Activated T-helper 2 cell treated with anti-CD3 and anti-CD28 coated beads, Interferon-gamma antibody, Interleukin-2, Interleukin-4, amounts not matched to agents 10 μg/mL and 5 μg/mL and 100 μg/mL, durations not matched to agents 14 hours and 24 hours and 36 hours (primary cell): ENCODE data around the gene EID2. TPM values are rescaled to one million over a fixed set of nuclear protein-coding genes. Genes with fewer than 3 reads are reported as not detected.

ENCODE experiments used
- DNase-seq: peaks from one replicate; pipeline ENCODE4 v3.0.0; 2021; ENCODE audit warnings: low spot score
- H3K27ac Mint-ChIP-seq: one replicate; pipeline ENCODE4 v1.8.0; 2021; ENCODE audit warnings: mixed read lengths
- H3K27me3 Mint-ChIP-seq: one replicate; pipeline ENCODE4 v1.8.0; 2021; ENCODE audit warnings: low read depth, mixed read lengths
- H3K36me3 Mint-ChIP-seq: one replicate; pipeline ENCODE4 v1.8.0; 2021; ENCODE audit warnings: low read depth, mixed read lengths
- H3K4me1 Mint-ChIP-seq: one replicate; pipeline ENCODE4 v1.8.0; 2021; ENCODE audit warnings: low read depth, mixed read lengths
- H3K4me3 Mint-ChIP-seq: one replicate; pipeline ENCODE4 v1.8.0; 2021; ENCODE audit warnings: low read depth, mild to moderate bottlenecking, moderate library complexity, mixed read lengths
- H3K9me3 Mint-ChIP-seq: one replicate; pipeline ENCODE4 v1.8.0; 2021; ENCODE audit warnings: mixed read lengths
- intact Hi-C: fragments of 100-400 bp; cut with micrococcal nuclease; formaldehyde crosslinking; loops from one replicate; pipeline ENCODE4 v1.15.1; 2023
- total RNA-seq: library from RNA; stranded (reverse); gene quantifications from 2 replicates; pipeline ENCODE4 v1.2.3, GENCODE V29; 2022

The EID2 gene
- total RNA-seq, 1 donor from 2014 or later, result 17.2 TPM

DNA sequence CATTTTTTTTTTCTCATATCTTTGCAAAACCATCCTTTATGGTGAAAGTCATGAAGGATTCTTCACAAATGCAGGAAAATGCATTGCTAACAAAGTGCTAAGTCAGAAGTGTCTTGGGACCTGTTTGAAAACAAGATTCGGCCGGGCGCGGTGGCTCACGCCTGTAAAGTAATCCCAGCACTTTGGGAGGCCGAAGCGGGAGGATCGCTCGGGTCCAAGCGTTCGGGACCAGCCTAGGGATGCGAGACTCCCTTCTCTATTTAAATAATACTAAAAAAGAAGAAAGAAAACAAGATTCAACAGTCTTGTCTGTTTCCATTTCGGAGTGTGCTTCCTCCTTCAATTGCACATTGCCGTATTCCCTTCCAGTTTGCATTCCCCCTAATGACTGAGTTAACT, 8.1 kb downstream of the EID2 start:
- Mint-ChIP-seq H3K36me3 (peaks cover 10% of the 10 kb centered on the region), H3K27me3 (no peaks in the 10 kb centered on the region), H3K27ac (peak overlapping the region; percentile 55), H3K4me1 (peaks cover 12% of the 10 kb centered on the region), H3K4me3 (peak overlapping the region; percentile 93), H3K9me3 (no peaks in the 10 kb centered on the region)
- no peak for DNase-seq
- intact Hi-C loops, result loop anchor here (1.0 to 10.0 kb wide), 5 partner anchors 35 to 407 kb away; partner anchors contain the start of genes DLL3, PAK4 and TIMM50

DNA sequence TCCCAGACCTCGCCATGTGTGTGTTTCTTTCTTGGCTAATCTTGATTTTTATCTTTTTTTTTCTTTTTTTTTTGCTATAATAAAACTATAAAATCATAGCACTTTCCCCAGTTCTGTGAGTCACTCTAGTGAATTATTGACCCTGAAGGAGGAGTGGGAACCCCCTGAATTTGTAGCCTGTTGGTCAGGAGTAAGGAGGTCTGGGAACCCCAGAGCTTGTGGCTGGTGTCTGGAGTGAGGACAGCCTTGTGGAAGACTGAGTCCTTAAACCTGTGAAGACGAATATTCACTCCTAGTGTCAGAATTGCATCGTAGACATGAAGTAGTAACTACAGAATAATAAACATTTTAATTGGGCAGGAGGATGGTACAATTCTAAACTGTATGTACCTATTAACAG, 14.8 kb downstream of the EID2 start:
- intact Hi-C loops, result no loop called here
- peaks cover 3% of the 10 kb centered on the region for H3K4me1 Mint-ChIP-seq
- H3K27me3 Mint-ChIP-seq, result no peaks in the 10 kb centered on the region
- no peaks in the 10 kb centered on the region for H3K9me3 Mint-ChIP-seq
- H3K4me3 Mint-ChIP-seq, result no peak overlapping the region
- no peak overlapping the region for H3K27ac Mint-ChIP-seq
- no peak for DNase-seq
- H3K36me3 Mint-ChIP-seq, result peaks cover 5% of the 10 kb centered on the region

DNA sequence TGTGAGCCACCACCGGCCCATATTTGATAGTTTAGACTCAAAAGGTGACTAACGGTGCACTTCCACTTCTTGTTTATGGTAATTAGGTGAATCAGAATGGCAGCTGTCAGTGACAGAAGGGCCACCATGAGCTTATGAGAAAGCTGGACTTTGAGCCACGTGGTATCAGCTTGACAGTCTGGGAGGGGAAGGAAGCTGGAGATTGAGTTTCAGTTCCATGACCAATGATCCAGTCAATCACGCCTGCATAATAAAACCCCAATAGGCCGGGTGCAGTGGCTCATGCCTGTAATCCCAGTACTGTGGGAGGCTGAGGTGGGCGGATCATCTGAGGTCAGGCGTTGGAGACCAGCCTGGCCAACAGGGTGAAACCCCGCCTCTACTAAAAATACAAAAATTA, 15.5 kb downstream of the EID2 start:
- Mint-ChIP-seq H3K4me3 (no peak overlapping the region), H3K27me3 (no peaks in the 10 kb centered on the region), H3K4me1 (peaks cover 3% of the 10 kb centered on the region), H3K36me3 (peaks cover 5% of the 10 kb centered on the region), H3K9me3 (no peaks in the 10 kb centered on the region), H3K27ac (no peak overlapping the region)
- intact Hi-C loops, result no loop called here
- no peak for DNase-seq

DNA sequence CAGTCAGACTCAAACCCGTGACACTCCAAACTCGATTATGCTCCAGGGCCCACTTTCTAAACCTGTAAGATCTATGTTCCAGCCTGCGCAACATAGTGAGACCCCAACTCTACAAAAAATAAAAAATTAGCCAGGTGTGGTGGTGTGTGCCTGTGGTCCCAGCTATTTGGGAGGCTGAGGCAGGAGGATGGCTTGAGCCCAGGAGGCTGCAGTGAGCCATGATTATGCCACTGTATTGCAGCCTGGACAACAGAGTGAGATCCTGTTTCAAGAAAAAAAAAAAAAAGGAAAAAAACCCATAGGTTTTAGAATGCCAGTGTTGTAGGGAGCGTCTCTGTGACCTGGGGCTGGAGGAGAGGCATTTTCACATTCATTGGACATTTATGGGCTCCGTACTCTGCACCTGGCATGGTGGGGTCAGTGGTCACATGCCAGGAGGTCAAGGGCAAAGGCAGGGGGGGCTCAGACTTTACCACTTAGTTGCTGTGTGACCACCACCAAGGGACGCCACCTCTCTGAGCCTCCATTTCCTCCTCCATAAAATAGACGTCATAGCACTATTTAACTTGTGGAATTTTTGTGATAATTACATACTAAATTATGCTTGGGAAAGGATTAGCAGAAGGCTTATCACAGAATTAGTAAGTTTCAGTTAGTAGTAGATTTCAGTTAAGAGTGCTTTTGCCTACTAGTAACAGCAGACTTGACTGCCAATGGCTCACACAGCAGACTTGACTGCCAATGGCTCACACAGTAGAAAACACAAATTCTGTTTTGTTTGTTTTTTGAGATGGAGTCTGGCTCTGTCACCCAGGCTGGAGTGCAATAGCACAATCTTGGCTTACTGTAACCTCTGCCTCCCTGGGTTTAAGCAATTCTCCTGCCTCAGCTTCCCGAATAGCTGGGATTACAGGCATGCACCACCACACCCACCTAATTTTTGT, 19.1 kb downstream of the EID2 start:
- H3K27me3 Mint-ChIP-seq, result peaks cover 20% of the 10 kb centered on the region
- H3K4me1 Mint-ChIP-seq, result peaks cover 5% of the 10 kb centered on the region
- no peak overlapping the region for H3K27ac Mint-ChIP-seq
- DNase-seq, result no peak
- intact Hi-C loops, result no loop called here
- H3K36me3 Mint-ChIP-seq, result no peaks in the 10 kb centered on the region
- H3K9me3 Mint-ChIP-seq, result no peaks in the 10 kb centered on the region
- H3K4me3 Mint-ChIP-seq, result no peak overlapping the region

DNA sequence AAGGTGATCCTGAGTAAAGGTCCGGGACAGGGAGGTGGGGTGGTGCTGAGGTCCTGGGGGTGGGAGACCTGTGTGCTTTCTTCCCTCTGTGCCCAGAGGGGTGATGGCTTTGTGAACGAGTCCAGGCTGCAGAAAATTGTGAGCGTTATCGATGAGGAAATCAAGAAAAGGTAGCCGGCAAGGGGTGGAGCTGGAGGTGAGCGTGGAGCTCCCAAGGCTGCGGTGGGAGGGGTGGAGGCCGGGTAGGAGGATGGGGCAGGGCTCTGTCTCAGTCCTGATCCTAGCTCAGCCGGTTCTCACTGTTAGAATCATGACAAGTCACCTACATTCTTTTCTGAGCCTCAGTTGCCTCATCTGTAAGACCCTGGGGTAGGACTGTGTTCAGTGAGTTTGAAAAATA, 21.0 kb downstream of the EID2 start:
- Mint-ChIP-seq H3K27me3 (peaks cover 30% of the 10 kb centered on the region), H3K4me1 (peaks cover 8% of the 10 kb centered on the region), H3K9me3 (no peaks in the 10 kb centered on the region), H3K27ac (no peak overlapping the region), H3K4me3 (no peak overlapping the region), H3K36me3 (no peaks in the 10 kb centered on the region)
- intact Hi-C loops, result no loop called here
- no peak for DNase-seq

DNA sequence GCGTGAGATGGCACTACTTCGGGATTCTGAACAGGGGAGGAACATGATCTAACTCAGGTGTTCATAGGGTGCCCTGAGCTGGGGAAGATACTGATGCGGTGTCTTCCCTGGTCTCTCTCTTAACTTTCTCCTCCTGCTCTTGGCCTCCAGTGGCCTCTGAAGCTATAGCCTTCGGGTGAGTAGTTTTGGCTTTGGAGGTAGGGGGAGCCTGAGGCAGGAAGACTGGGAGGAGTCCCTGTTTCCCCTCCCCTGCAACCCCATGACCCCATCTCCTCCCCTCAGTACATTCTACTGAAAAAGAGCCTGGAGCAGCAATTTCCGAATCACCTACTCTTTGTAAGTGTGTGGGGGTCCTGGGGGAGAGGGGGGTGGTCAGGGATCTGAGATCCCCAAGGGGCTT, 21.5 kb downstream of the EID2 start:
- H3K36me3 Mint-ChIP-seq, result no peaks in the 10 kb centered on the region
- H3K27me3 Mint-ChIP-seq, result peaks cover 35% of the 10 kb centered on the region
- H3K9me3 Mint-ChIP-seq, result no peaks in the 10 kb centered on the region
- no peak for DNase-seq
- intact Hi-C loops, result no loop called here
- peaks cover 8% of the 10 kb centered on the region for H3K4me1 Mint-ChIP-seq
- H3K27ac Mint-ChIP-seq, result no peak overlapping the region
- no peak overlapping the region for H3K4me3 Mint-ChIP-seq

DNA sequence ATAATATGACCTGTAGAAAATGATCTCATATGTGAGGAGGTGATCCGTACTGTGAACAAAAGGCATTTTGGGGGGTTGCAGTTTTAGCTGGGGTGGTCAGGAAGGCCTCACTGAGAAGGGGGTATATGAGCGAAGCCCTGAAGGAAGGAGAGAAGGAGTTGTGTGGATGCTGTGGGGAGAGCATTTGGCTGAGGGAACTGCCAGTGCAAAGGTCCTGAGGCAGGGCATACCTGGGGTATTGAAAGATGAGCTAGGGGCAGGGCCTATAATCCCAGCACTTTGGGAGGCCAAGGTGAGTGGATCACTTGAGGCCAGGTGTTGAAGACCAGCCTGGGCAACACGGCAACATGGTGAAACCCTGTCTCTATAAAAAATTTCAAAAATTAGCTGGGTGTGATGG, 22.5 kb downstream of the EID2 start:
- Mint-ChIP-seq H3K9me3 (no peaks in the 10 kb centered on the region), H3K36me3 (no peaks in the 10 kb centered on the region), H3K27me3 (peaks cover 41% of the 10 kb centered on the region), H3K4me1 (peaks cover 8% of the 10 kb centered on the region), H3K27ac (no peak overlapping the region), H3K4me3 (no peak overlapping the region)
- DNase-seq, result no peak
- intact Hi-C loops, result no loop called here

DNA sequence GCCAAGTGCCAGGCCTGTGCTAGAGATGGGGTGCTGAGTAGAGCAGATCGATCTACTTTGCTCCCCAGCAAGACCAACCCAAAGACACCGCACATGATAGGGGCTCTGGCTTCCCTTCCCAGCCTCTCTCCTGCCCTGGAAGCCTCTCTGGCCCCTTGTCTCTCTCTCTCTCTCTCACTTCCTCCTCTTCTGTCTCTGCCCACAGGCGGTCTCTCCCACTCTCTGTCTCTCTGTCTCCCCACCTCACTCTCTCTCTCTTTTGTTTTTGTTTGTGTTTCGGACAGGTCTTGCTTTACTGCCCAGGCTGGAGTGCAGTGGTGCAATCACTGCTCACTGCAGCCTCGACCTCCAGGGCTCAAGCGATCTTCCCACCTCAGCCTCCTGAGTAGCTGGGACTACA, 23.7 kb downstream of the EID2 start:
- peaks cover 43% of the 10 kb centered on the region for H3K27me3 Mint-ChIP-seq
- no peaks in the 10 kb centered on the region for H3K9me3 Mint-ChIP-seq
- peak overlapping the region; percentile 14 for H3K4me3 Mint-ChIP-seq
- peaks cover 8% of the 10 kb centered on the region for H3K4me1 Mint-ChIP-seq
- intact Hi-C loops, result no loop called here
- no peak for DNase-seq
- no peaks in the 10 kb centered on the region for H3K36me3 Mint-ChIP-seq
- H3K27ac Mint-ChIP-seq, result no peak overlapping the region

DNA sequence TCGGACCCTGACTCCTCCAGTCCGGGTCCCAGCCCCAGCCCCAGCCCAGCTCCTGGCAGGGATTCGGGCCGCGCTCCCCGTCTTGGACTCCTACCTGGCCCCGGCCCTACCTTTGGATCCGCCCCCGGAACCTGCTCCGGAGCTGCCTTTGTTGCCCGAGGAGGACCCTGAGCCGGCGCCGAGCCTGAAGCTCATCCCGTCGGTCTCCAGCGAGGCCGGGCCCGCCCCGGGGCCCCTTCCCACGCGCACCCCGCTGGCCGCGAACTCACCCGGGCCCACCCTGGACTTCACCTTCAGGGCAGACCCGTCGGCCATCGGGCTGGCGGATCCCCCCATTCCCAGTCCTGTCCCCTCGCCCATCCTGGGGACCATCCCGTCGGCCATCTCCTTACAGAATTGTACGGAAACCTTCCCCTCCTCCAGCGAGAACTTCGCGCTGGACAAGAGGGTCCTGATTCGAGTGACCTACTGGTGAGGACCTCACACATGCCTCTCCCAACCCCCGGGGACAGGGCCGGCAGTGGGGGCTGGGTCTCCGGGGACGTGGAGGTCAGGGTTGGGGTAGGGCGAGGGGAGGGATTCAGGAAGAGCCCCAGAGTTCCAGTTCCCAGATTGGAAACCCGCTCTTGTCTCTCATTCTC, 24.3 kb downstream of the EID2 start:
- peaks cover 43% of the 10 kb centered on the region for H3K27me3 Mint-ChIP-seq
- H3K4me1 Mint-ChIP-seq, result peaks cover 8% of the 10 kb centered on the region
- H3K9me3 Mint-ChIP-seq, result no peaks in the 10 kb centered on the region
- intact Hi-C loops, result no loop called here
- H3K36me3 Mint-ChIP-seq, result no peaks in the 10 kb centered on the region
- H3K4me3 Mint-ChIP-seq, result peak overlapping the region; percentile 14
- no peak overlapping the region for H3K27ac Mint-ChIP-seq
- no peak for DNase-seq

DNA sequence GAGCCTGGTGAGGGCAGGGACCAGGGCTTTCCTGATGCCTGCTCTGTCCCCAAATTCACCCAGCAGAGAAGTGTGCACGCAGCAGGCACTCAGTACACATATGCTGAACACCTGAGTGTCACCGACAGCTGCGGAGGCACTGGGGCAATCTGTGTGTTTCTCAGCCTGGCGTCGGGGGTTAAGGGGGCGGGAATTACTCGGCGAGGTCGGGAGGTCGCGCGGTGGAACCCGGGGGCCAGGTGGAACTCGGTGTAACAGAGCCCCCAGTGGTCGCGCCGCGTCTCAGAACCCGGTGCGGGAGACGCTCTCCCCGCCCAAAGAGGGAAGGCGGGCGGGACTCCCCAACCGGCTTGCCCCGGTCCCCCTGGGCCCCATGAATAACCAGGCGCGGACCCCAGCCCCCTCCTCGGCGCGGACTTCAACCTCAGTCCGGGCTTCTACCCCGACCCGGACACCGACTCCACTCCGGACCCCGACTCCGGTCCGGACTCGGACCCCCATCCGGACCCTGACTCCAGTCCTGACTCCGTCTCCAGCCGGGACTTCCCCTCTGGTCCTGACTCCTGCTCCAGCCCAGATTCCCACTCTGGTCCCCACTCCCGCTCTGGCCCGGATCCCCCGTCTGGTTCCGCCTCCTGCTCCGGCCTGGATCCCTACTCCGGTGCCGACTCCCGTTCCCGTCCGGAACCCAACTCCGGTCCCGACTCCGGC, 25.0 kb downstream of the EID2 start, which contains the start of gene SELENOV:
TSS of gene SELENOV (plus strand) at position 300 of the 711 bp plus-strand sequence. CDS start at position 374, 74 bp downstream.
- Mint-ChIP-seq H3K36me3 (no peaks in the 10 kb centered on the region), H3K27ac (no peak within 1 kb of the TSS), H3K27me3 (peaks cover 43% of the 10 kb centered on the region), H3K9me3 (no peaks in the 10 kb centered on the region), H3K4me3 (peak within 1 kb of the TSS; percentile 23), H3K4me1 (peaks cover 8% of the 10 kb centered on the region)
- DNase-seq, result no peak
- intact Hi-C loops, result no loop called here

DNA sequence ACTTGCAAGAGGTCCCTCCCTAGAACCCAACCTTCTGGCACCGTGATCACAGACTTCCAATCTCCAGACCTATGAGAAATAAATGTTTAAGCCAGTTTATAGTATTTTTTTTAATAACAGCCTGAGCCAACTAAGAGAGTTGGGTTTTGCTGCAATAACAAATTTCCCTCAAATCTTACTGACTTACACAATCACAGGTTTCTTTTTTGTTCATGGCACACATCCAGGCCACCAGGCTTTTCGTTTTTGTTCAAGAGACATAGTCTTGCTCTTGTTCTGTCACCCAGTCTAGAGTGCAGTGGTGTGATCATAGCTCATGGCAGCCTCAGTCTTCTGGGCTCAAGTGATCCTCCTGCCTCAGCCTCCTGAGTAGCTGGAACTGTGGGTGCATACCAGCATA, 27.0 kb downstream of the EID2 start:
- no peaks in the 10 kb centered on the region for H3K9me3 Mint-ChIP-seq
- no peak overlapping the region for H3K4me3 Mint-ChIP-seq
- H3K27me3 Mint-ChIP-seq, result peaks cover 41% of the 10 kb centered on the region
- H3K27ac Mint-ChIP-seq, result no peak overlapping the region
- no peak for DNase-seq
- intact Hi-C loops, result no loop called here
- H3K4me1 Mint-ChIP-seq, result peaks cover 11% of the 10 kb centered on the region
- no peaks in the 10 kb centered on the region for H3K36me3 Mint-ChIP-seq

DNA sequence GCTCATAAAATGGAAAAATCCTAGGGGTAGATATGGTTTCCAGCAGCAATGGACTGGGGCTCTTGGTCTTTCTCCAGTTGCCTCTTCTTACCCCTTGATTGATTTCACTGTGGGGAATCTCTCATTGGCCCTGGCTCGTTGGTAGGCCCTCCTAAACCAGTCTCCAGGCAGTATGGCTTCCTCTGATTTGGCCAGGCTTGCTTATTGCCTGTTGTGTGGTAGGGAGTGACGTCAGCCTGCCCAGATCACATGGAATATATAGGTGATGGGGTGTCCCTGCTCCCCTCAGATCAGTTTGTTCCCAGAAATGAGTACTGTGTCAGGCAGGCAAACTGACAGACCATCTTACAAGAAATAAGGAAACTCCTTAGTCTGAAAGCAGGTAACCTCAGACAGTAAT, 30.7 kb downstream of the EID2 start:
- Mint-ChIP-seq H3K9me3 (no peaks in the 10 kb centered on the region), H3K27ac (no peak overlapping the region), H3K27me3 (peaks cover 46% of the 10 kb centered on the region), H3K4me3 (no peak overlapping the region), H3K4me1 (peaks cover 14% of the 10 kb centered on the region), H3K36me3 (no peaks in the 10 kb centered on the region)
- no peak for DNase-seq
- intact Hi-C loops, result no loop called here
